Stimulated activated CD4-positive, alpha-beta T cell treated with anti-CD3 and anti-CD28 coated beads, Interleukin-4, amount 100 ng/mL, for 1 hour (primary cell): ENCODE data around the gene YPEL3.
"Not testable (repeated sequence)": the region's sequence is repeated elsewhere in the genome, so short reads cannot be mapped to it uniquely, and the experiment has no call there.

ENCODE experiments used
- DNase-seq: peaks from one replicate; pipeline ENCODE4 v3.0.0-alpha.2; 2020

The YPEL3 gene

DNA sequence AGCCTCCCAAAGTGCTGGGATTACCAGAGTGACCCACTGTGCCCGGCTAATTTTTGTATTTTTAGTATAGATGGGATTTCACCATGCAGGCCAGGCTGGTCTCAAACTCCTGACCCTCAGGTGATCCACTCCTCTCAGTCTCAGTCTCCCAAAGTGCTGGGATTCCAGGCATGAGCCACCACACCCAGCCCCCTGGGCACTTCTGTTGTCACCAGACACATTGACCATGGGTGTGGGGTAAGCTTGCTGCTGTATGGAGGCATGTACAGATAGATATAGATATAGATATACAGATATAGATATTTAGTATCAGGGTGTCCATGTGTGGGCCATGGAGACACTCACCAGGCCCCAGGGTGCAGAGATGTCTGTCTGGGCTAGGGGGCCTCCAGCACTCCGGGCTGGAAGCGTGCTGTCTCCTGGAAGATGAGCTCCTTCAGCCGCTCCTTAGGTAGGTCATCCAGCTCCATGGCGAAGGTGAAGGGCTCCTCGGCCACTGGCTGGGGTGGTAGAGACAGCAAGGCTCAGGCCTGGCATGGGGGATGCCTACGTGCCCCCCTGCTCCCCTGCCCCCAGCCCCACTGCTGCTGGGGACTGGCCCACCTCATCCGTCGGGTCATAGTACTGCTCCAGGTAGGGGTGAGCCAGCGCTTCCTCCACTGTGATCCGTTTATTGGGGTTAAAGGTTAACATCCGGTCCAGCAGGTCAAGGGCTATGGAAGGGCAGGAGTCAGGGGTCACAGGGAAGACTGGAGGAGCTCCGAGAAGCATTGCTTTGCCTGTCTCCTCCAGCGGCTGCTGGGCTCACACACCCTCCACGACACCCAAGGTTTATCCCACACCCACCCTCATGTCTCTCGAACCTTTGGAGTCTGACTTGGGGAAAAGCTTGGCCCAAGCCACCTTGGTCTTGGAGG, 20.5 kb upstream of the YPEL3 start:
- no peak for DNase-seq

DNA sequence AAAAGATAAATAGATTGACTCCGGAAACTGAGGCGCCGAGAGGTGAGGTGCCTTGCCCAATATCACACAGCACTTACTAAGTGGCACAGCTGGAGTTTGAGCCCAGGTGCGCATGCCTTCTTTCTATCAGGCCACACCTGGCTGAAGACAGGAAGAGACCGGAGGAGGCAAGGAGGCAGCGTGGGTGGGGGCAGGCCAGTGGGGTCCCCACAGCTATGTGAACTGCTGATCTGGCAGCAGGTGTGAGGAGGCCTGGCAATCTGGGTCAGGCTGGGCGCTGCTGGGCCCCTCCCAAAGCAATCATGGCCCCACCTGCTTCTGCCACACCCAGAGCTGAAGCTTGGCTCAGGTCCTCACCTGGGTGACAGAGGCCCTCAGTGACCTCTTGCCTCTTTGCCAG, 19.2 kb upstream of the YPEL3 start:
- no peak for DNase-seq

DNA sequence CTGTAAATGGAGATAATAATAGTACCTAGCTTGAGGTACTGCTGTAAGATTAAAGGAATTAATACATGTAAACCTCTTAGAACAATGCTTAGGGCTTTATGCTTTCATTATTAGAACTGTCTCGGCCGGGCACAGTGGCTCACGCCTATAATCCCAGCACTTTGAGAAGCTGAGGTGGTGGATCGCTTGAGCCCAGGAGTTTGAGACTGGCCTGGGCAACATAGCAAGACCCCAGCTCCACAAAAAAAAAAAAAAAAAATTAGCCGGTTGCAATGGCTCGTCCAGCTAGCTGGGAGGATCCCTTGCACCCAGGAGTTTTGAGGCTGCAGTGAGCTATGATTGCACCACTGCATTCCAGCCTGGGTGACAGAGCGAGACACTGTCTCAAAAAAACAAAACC, 18.8 kb upstream of the YPEL3 start:
- not testable (repeated sequence) for DNase-seq

DNA sequence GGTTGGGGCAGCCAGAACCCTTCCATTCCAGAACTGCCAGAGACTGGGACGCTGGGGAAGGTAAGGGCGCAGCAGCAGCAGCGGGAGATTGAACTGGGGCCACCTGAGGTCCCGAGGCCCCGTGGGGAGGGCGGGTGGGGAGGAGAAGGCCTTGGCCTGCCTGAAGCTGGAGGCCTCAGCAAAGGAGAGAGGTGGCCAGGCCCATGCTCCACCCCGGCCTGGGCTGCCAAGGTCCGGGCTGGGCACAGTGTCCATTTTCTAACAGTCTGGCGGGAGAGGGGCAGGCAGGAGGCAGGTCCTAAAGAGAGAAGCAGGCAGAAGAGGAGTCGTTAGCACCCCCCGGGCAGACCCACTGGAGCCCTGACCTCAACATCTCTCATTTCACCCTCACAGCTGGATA, 18.4 kb upstream of the YPEL3 start:
- DNase-seq: no peak

DNA sequence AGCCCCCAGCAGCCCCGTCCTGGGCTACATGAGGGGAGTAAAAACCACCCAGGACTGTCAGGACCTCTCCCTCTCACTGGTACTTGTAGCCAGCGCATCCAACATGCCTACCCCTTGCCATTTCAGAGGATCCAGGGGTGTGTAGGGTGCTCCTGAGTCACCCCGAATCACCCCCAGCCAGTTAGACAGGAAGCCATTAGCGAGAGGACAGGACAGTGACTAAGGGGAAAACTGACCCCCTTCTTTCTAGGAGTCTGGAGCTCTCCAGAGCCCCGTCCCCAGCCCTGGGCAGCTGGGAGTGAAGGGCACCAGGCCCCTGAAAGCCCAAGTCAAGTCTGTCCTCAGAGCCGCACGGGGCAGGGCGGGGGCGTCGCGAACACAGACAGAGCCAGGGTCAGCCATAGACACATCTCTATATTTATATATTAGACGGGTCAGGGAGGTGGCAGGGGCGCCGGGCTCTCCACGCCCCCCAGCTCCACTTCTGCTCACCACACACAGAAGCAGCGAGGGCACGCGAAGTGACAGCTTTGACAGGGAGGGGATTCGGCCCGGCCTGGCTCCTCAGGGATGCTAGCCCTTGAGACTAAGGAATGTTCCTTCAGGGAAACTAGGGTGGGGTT, 17.8 kb upstream of the YPEL3 start:
- no peak for DNase-seq

DNA sequence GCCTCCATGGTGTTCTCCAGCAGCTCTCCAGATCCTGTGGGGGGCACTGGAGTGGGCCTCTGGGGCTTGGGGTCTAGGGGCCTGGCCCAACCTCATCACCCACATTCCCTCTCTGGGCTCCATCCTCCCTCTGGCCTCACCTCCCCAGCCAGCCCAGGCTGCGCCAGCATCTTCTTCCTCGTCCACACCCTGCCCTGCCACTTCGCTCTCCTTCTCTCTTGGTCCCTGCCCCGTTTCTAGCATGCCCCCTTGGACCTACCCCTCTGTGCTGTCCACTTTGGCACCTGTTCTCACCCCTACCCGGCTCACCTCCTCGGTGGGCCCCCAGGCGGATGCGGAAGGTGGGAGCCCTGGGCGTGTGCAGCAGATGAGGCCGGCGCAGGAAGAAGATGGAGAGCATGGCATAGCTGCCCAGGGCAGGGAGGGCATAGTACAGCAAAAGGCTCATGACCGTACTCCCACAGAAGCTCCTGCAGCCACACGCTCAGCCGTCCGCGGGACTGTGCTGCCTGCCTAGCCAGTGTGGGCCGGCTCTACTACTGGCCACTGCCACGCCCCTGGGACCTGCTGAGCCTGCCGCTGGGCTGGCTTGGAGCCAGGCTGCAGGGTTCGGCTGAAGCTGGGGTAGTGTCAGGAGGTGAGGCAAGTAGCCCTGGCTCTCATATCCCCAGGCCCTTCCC, 17.2 kb upstream of the YPEL3 start, which contains the start of gene GDPD3:
TSS of gene GDPD3 (minus strand) at position 507 of the 680 bp plus-strand sequence. CDS start at position 448, 59 bp downstream.
- DNase-seq: no peak

DNA sequence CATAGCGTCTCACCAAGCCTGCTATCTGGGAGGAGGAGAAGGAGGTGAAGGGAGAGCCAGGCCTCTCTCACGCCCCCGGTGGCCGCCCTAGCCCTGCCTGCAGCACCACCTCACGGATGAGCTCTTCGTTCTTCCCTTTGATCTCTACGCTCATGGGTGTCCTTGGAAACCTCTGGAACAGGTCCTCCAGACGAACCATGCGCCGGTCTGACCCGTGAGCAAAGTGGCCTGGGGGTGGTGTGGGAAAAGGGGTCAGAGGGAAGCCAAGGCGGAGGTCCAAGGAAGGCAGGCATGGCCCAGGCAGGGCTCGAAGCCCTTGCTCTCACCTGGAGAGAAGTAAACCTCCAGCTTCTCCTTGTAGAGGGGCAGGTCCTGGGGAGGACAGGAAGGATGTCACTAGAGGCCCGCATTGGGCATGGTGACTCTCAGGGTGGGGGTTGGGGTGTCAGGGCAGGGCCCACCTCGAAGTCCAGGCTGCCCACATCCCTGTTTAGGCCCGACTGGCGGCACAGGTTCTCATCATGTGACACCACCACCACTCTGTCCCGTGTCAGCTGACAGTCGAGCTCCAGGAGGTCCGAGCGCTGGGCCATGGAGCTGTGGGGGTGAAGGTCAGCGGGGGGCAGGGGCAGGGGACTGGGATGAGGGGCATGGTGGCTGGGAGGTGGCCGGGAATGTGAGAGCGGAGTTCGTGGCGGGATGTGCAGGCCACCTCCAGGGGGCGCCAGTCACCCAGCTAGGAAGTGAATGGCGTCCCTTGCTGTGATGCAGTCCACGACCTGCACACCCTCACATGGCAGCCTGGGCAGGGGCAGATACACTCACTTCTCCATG, 16.4 kb upstream of the YPEL3 start:
- peak; percentile 65 for DNase-seq

DNA sequence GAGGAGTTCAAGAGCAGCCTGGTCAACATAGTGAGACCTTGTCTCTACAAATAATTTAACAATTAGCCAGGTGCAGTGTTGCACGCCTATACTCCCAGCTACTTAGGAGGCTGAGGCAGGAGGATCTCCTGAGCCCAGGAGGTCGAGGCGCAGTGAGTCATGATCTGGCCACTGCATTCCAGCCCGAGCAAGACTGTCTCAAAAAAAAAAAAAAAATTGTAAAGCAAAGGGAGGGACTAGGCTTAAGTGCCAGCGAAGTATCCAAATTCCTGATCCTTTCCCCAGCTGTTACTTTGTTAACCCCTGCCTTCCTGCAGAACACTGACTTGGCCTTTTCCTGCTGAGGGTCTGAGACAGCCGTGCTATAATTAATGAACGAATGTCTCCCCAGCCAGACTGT, 14.6 kb upstream of the YPEL3 start:
- no peak for DNase-seq

DNA sequence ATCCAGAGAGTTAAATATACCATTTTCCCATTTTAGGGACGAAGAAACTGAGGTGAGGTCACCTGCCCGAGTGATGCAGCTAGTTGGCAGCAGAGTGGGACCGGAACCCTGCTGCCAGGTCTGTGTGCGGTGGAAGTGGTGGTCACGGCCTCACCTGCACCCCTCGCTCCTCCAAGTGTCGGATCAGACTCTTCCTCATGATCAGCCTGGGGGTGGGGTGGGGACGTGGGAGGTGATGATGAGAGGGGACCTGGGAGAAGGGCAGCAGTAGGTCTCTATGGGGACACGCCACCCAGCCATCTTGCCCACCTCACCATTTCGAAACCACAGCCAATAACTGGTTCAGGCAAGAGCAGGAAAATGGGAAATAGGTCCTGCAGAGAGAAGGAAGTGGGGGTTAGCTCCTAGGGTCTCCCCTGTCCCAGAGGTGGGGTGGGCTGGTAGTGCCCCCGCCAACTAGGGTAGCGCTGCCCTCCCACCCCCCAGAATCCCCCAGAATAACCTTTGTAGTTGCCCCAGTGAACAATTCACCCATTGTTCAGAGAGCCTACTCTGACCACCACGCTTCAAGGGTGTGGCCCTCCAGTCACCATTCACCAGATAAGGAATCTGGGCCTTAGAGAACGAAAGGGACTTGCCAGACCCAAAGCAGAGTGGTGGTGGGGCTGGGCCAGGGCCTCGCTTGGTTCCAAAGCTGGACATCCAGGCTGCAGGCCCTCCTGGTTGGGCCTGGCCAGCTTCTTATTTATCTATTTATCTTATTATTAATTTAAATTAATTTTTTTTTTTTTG, 12.2 kb upstream of the YPEL3 start:
- DNase-seq: no peak

DNA sequence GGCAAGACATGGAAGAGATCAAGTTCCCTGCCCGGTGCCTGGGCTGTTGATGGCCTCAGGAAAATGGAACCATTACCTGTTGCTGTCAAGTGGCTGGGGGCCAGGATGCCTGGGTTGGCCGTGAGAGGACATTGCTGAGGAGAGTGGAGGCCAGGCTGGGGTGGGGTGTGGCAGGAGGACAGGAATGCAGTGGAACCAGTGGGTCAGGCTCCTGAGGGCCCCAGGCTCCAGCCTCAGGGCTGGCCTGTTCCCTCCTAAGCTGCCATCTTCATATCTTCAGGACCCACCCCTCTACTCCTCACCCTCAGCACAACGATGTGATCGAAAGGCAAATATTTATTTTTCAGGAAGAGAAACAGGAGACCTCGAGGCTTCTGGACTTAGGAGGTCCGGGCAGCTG, 8.5 kb upstream of the YPEL3 start:
- no peak for DNase-seq

DNA sequence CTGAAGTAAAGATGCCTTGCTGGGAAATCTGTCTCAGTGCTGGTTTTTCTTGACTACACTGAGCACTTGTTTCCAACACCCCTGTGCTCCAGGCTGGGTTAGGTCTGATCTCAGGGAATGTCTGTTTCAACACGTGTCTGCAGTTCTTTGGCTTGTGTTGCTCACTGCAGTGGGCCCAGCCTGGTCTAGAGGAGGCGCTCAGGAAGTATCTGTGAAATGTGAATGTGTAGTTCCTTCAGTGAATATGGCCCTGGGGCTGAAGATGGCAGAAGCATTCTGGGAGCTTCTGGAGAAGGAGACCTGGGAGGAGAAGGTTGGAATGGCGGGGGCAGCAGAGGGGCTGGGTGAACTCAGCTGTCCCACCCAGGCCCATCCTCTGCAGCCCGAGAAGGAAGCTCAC, 8.1 kb upstream of the YPEL3 start:
- no peak for DNase-seq

DNA sequence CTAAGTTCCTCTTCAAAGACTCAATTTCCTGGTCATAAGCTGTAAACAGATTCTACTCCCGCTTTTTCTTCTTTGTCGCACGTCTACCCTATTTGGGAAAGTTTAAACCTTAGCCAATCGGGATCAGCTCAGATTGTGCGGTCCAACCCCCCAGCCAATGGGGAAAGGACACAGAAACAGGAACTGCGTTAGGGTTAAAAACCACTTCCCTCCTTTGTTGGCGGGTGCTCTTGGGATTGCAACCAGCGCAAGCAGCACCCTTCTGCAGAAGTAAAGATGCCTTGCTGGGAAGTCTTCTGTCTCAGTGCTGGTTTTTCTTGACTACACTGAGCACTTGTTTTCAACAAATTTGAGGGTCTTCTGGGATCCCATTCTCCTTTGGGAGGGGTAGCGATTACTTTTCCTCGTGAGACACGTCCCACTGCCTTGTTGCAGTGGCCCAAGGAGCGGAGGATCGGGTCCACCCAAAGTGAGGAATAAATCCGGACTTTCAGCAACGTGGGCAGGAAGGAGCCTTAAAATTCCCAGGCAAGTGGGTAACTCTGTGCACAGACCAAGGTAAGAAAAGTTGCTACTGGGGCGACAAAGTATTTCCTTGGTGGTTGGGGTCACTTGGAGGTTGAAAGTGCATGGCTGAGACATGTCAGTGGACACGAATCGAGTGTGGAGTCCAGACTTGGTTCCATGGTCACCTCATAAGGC, 1.0 kb upstream of the YPEL3 start:
- DNase-seq: no peak

DNA sequence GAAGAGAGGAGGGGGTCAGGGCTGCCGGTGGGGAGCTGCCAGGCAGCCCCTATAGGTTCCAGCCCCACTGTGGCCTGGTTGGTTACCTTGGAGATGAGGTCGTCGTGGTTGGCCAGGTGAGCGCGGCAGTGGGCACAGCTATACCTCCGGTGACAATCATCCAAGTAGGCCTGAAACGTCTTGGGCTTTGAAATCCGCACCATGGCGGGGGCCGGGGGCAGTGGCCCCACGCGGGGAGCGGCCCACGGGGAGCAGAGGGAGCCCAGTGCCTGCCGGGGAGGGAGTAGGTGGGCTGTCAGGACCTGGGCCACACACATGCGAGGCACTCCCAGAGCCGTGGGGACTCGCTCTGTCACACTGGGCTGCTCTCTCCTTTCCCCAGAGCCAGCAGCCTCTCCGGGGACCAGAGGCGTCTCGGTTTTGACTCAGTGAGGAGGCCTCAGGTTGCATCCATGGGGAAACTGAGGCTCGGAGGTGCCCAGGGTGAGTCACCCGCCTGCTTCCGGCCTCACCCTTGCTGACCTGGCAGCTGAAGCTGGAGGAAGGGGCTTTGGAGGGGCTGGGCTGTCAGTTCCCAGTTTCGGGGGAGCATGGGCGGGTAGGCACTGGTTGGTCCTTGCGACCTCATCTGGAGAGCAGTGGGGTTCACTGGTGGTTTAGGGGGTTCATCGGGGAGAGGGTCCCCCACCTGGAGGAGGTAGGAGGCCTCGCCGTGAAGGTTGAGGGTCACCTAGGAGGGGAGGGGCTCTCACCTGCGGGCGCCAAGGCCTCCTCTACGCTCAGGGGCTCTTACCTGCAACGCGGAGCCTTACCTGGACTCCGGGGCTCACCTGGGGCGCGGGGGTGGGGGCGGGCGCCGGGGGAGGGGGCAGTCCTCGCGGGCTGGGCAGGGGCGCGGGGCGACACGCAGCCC, 591 bp downstream of the YPEL3 start:
- no peak for DNase-seq

DNA sequence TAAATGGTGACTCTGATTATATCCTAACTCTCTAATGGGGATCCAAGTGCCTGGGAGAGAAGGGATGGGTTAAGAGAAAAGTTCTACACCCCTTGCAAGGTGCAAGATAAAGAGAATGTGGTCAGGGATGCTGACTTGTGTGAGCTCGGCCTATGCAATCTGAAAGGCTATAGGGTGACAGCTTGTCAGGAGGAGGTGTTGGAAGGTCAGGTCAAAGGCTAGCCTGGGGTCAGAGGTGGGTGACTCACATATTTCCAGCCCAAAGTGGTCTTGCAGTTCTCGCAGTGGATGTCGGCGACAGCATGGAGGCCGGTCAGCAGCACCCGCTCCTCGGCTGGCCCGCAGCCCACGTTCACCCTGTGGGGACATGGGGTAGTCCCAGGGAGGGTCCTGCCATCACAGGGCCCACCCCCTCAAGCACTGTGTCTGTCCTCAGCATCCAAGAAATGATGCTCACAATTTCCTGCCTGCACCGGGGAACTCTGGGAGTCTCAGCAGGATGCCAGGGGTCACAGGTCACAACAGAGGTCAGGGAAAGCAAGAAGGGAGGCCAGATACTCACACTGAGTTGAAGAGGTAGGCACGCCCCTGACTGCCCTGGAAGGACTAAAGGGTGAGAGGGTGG, 1.4 kb downstream of the YPEL3 start:
- DNase-seq: no peak

DNA sequence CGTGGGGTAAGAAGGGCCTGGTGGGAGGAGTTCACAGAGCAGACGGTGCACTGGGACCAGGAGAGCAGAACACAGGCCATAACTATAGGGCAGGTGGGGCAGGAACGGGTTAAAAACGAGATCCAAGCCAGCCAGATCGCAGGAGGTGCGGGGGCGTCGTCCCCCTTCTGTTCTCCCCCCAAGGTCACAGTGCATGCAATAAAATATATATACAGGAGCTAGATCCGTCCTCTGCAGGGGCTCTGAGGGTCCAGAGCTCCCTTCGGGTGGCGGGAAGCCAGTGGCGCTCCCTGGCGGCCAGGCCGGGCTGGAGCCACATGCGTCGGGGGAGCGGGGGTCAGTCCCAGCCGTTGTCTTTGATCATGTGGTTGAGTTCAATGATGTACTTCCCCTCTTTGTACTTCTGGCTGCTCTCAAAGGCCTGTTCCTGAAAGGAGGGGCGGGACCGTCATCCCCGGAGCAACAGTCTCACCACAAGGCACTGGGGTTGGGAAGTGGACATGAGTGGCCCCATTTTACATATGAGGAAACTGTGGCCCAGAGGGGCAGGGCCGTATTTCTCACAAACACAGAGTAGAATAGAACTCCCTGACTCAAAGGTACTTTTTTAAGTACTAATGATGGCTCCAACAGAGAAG, 3.5 kb downstream of the YPEL3 start:
- DNase-seq: peak; percentile 65

DNA sequence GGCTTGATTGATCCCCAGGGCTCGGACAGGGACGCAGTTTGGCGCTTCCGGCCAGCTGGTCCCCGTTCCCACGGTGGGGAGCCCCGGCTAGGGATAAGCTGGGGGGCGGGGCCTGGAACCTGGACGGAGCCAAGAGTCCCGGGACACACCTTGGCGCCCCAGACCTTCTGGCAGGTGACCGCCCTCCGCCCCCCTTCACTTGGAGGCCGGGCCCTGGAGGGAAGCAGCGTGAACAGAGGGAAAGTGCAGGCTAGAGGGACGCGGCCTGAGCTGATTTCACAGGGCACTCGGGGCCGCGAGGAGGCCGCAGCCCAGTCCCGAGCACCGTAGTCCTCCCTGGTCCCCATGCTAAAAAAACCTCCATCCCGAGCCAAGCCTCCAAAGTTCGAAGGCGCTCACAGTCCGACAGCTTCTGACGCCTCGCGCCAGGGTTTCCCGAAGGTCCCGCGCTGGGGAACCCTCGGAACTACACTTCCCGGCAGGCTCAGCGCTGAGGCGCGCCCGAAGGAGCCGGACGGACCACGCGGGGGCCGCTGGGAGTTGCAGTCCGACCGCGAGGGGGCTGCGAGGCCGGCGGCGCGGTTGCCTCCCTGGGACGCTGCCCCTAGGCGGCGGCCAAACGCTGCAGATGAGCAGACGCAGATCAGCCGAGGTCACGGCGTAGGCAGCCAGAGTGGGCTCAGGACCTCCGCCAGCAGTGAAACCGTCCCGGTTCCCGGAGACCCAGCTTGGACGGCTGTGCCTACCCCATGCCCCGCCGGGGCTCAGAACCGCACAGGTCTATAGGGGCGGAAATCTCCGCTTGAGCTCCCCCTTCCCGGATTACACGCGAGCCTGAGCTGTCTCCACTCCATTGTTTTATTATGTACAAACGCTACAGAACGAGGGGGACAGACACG, 4.3 kb downstream of the YPEL3 start, which contains the start of gene TBX6:
TSS of gene TBX6 (minus strand) at position 451 of the 899 bp plus-strand sequence. CDS start 731 bp downstream, outside the sequence.
- peak; percentile 94 for DNase-seq

DNA sequence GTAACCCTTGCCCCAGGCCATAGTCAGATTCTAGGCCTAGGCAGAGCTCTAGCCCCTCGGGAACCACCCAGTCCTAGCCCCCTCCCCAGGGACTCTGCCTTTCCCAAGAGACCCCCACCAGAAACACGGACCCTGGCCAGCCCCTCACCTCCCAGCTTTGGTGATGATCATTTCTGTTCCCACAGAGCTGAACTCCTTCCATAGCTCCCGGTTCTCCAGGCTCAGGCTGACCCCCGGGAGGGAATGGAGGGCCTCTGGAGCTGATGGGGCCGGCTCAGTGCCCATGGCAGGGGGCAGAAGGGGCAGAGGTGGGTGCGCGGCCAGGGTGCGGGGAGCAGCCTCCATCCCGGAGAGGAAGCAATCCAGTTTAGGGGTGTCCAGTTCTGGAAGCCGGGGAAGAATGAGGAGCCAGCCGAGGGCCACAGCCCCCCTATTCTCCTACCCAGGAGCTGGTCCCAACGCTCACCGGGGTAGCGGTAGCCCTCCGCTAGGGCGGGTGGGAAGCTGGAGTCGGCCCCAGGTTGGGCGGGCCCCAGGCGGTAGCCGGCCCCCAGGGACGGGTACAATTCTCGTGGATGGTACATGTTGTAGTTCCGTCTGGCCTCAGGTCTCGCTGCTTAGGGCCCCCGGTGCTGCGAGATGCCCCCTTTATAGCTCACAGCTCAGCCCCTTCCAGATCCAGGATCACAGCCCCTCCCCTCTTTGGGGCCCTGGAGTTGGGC, 5.2 kb downstream of the YPEL3 start:
- no peak for DNase-seq
